OCI-LY1 (cell line): ENCODE measurements around the gene YLPM1.

Experiments
- EZH2 ChIP-seq: fragments of 200-600 bp; sonication (generic), shearing (Covaris generic); IDR thresholded peaks from 2 replicates; pipeline ENCODE4 v1.8.0; 2017; ENCODE audit warnings: borderline replicate concordance, mixed run types, mild to moderate bottlenecking, antibody characterized with exemption, low read length, moderate library complexity, mixed read lengths
- TF ChIP-seq, protein P1 (sequence below): fragments of 200-600 bp; sonication (generic), shearing (Covaris generic); IDR thresholded peaks from 2 replicates; pipeline ENCODE4 v1.5.1; 2017; ENCODE audit warnings: mild to moderate bottlenecking, antibody characterized with exemption, low read length, moderate library complexity, mixed read lengths

DNA sequence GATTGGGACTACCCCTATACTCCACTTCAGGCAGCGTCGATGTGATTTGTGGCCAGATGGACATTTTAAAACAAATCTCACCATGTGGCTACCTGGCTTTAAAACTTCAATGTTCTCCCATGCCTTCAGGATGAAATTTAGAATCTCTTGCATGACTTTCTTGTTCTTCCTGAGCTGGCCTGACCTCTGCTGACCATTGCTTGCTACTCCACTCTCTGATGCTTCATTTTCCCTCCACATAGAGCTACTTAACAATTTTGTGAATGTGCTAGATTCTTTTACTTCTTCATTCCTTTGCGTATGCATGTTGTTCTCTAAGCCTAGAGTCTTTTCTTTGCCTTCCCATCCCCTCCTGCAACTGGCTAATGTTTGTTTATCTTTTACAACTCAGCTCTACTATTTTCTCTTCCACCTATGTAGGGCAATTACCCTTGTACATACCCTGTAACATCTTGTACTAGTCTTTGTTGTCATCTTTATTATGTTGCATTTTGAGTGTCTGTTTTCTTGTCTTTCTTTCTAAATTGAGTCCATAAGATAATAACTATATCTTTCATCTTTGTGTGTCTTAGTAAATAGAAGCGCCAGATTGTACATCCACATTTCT is 41.2 kb downstream of the YLPM1 start:
- TF ChIP-seq, protein P1, sequence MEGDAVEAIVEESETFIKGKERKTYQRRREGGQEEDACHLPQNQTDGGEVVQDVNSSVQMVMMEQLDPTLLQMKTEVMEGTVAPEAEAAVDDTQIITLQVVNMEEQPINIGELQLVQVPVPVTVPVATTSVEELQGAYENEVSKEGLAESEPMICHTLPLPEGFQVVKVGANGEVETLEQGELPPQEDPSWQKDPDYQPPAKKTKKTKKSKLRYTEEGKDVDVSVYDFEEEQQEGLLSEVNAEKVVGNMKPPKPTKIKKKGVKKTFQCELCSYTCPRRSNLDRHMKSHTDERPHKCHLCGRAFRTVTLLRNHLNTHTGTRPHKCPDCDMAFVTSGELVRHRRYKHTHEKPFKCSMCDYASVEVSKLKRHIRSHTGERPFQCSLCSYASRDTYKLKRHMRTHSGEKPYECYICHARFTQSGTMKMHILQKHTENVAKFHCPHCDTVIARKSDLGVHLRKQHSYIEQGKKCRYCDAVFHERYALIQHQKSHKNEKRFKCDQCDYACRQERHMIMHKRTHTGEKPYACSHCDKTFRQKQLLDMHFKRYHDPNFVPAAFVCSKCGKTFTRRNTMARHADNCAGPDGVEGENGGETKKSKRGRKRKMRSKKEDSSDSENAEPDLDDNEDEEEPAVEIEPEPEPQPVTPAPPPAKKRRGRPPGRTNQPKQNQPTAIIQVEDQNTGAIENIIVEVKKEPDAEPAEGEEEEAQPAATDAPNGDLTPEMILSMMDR = peak; percentile 57; the same call in 1 of the 2 replicates
- no peak for TF ChIP-seq EZH2
